GM21390 (cell line): ENCODE measurements around the gene UBE4B.
"Not testable (repeated sequence)": the region's sequence is repeated elsewhere in the genome, so short reads cannot be mapped to it uniquely, and the experiment has no call there.

Experiments used
- ATAC-seq: cut with Tn5 transposase; IDR thresholded peaks from one replicate; pipeline ENCODE4 v1.9.1; 2021; ENCODE audit not compliant: unreplicated experiment

The UBE4B gene

DNA sequence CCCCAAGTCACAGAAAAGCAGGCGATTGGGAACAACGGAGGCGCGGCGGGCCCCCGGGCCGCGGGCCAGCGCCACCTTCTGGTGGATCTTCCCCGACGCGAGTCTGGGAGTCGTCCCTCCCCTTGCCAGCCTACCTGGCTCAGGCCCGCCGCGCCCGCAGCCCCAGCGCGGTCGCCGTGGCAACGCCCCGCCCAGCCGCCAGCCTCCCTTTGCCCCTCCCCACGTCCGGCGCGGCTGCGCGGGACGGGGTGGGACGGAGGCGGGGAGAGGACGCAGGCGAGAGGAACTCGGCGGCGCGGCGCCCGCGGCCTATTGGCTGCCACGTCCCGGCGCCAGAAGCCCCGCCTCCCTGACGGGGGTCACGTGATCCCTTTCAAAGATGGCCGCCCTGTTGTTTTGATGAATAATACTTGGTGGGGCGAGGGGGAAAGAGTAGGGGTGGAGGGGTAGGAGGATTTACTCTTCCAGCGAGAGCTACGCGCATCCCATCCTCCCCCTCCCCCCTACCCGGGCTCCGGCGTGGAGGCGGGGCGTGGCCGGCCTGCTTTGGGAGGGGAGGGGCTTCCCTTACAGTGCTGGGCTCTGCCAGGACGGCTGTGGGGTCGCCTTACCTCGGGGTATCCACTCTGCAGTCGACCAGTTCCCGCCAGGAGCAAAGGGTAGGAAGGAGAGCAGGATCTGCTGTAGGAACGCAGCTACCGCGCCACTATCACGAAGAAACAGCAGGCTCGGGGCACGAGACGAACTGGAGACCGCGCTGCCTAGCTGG, at the start of gene UBE4B:
TSS of gene UBE4B (plus strand) at position 369 of the 769 bp plus-strand sequence. CDS start 713 bp downstream, outside the sequence.
- ATAC-seq: peak; percentile 96

DNA sequence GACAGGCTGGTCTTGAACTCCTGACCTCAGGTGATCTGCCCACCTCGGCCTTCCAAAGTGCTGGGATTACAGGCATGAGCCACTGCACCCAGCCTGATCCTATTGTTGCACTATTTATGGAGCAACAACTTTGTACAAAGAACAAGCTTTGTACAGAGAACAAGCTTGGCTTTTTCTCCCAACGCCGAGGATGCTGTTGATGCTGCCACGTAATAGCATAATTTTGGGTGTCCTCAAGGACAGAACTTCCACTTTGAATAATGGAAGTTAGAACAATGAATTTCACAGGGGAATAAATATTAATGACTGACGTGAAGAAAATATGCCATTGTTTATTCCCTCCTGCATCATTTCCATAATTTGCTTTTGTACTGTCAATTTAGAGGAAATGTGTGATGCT, 48.5 kb upstream of the UBE4B start:
- ATAC-seq: no peak

DNA sequence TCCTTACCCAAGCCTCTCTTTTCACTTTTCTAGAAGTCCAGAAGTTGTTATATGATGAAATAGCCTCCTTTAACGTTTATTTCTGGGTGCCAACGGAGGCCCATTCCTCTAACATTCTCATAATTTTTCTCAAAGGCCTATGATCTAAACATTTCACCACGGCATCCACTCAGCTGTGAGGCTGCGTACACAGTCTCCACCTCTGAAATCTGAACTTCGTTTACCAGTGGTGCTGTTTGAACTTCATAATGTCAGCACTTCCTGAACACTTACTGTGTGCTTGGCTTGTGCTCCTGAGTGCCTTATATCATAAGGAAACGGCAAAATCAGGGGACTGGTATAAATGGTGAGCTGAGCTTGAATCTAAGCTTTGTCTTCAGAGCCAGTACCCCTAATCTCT, 47.8 kb upstream of the UBE4B start:
- ATAC-seq: no peak

DNA sequence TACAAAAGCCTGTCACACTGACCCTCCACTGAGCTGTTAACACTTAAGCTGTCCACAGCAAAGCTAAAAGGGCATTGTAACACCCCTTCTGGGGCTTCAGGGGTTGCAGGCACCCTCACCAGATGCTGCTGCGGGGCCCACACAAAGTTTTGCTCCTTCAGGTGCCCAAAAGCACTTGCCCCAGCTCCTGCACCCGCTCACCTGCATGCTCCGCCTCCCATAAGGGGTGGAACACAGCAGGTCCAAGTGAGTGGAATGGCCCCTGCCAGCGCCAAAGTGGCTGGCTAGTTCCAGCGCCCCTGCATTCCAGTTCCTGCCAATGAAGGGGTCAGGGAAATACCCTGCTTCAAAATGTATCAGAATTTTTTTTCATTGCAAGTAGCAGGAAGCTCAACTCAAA, 43.0 kb upstream of the UBE4B start:
- no peak for ATAC-seq

DNA sequence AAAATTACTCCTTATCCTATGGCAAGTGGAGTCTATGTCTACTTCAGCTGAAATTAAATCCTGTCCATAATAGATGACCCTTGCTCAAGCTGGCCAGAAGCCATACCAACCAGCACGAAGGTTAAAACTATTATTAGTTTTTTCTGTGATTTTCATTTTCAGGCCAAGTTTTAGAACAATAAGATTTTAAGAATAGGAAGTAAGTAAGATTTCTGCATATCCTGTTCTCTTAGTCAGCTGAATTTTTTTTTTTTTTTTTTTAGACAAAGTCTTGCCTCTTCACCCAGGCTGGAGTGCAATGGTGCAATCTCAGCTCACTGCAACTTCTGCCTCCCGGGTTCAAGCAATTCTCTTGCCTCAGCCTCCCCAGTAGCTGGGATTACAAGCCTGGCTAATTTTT, 41.8 kb upstream of the UBE4B start:
- ATAC-seq: no peak

DNA sequence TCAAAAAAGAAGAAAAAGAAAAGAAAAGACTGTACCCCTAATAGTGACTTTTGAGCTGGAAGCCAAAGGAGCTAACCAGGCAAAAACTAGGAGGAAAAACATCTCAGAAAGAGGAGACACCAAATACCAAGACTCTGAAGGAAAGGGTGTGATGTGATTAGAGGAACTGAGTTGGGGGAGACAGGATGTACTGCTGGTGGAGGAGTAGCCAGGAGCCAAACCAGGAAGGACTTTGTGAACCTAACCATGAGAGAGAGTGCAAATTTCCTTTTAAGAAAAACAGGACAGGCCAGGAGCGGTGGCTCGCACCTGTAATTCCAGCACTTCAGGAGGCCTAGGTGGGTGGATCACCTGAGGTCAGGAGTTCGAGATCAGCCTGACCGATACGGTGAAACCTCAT, 39.8 kb upstream of the UBE4B start:
- ATAC-seq: no peak

DNA sequence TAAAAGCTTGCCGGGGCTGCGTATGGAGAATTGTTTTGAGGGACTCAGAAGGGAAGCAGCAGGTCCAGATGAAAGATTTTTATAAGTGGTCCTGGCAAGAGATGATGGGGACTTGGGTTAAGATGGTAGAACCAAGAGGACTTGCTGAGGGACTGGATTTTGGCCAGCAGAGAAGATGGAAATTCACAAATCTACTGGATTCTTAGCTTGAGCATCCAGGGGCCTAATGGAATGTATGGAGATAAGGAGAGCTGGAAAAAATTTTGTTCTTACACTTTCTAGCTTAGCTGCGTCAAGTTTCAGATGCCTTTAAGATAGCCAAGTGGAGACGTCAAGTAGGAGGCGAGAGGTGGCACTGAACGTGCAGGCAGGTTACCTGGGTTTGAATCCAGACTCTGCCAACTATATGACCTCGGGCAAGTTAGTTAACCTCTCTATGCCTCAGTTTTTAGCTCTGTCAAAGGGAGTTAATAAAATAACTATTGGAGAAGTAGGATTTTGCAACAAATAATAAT, 39.1 kb upstream of the UBE4B start:
- no peak for ATAC-seq

DNA sequence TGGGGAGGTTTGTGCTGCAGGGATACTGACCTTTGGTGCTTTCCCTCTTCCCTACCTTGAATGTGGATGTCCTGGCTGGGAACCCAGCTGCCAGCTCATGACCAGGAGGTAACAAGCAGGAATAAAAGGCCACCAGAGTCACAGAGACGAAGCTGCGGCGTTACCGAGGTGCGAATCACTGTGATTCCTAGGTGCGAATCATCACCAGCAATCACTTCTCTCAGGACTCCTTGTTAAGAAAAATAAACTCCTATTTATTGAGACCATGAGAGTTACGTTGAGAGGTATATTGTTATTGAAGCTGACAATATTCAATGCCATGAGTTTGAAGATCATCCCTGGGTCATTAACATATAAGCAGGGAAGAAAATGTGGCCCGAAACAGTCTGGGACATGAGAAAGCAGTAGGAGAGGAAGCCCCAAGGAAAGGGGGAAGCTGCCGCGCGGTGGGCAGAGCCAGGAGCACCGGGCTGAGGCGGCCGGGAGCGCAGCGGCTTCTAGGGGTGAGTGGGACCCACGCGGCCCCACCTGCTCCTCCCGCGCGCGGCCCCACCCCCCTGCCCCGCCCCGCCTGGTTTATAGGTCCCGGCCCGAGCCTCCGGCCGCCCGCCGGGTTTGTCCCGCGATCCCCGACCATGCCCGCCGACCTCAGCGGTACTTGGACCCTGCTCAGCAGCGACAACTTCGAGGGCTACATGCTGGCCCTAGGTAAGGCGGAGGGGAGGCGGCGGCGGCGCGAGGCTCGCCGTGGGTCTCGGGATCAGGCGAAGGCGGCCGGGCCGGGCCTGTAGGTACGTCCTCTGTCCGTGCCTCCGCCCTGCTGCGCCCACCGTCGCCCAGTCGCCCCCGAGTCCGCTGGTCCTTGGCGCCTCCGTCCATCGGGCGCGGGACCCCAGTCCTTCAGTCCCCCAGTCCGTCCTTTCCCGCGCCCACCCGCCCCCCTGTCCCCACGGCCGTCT, 35.9 kb upstream of the UBE4B start, which contains the start of gene RBP7:
TSS of gene RBP7 (plus strand) at position 605 of the 959 bp plus-strand sequence. CDS start at position 636, 31 bp downstream.
- no peak for ATAC-seq

DNA sequence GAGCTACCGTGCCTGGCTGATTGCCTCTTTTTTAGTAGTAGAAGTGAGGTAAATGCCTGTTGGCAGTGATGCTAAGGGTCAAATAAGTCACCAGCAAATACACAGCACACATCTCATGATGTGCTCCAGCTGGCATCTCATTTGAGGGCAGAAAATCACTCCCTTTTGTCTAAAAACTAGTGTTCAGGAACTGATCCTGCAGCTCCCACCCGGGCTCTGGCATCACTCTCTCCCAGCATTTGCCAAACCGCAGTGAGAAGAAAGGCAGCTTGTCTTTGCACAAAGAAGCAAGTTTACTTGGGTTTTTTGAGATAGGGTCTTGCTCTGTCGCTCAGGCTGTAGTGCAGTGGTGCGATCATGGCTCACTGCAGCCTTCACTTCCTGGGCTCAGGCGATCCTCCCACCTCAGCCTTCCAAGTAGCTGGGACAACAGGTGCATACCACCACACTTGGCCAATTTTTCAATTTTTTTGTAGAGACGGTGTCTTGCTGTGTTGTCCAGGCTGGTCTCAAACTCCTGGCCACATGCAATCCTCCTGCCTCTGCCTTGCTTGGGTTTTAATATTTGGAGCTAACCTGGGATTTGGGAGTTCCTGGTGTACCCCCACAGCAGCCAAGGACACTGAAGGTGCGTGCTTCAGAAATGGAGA, 31.6 kb upstream of the UBE4B start:
- ATAC-seq: no peak

DNA sequence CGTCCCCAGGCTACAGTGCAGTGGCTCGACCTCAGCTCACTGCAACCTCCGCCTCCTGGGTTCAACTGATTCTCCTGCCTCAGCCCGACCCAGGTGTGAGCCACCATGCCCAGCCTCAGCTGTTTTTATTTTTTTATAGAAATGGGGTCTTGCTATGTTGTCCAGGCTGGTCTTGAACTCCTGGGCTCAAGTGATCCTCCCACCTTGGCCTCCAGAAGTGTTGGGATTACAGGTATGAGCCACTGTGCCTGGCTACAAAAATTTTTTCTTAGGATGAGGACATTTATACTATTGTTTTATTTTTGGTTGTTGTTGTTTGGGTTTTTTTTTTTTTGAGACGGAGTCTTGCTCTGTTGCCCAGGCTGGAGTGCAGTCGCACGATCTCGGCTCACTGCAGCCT, 27.5 kb upstream of the UBE4B start:
- ATAC-seq: not testable (repeated sequence)

DNA sequence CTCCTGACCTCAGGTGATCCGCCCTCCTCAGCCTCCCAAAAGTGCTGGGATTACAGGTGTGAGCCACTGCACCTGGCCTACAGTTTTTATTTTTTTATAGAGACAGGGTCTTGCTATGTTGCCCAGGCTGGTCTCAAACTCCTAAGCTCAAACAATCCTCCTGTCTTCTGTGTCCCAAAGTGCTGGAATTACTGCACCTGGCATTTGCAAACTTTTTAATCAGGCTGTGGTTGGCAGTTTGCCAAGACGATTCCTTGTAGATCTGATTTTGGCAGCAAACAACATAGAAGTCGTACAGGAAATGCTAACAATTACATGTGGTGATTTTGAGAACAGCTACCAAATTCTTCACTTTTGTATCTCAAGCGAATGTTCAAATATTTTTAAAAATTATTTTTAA, 25.6 kb upstream of the UBE4B start:
- no peak for ATAC-seq

DNA sequence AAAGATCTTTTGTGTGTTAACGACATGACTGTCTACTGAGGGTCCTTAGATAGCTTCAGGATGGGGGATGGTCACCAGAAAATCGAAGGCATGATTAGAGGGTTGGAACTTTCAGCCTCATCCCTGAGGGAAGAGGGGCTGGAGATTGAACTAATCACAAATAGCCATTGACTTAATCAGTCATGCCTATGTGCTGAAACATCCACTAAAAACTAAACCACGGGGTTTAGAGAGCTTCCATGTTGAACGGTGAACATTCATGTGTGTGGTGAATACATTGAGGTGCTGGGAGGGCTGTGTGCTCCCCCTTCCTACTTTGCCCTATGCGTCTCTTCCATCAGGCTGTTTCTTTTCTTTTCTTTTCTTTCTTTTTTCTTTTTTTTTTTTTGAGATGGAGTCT, 18.7 kb upstream of the UBE4B start:
- ATAC-seq: no peak

DNA sequence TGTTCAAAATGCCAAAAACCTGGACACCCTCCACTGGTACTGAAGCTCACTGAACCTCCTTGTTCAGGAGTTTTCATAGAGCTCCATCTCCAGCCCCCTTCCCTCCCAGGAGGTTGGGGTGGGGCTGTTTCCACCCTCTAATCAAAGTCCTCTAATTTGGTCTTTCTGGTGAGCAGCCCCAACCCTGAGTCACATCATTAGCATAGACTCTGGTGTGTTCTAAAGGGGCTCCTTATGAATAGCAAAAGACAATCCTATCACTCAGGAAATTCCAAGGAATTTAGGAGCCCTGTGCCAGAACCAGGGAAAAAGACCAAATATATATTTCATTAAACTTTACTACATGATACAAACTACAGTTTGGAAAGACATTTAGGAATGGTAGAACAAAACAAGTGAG, 13.2 kb upstream of the UBE4B start:
- no peak for ATAC-seq

DNA sequence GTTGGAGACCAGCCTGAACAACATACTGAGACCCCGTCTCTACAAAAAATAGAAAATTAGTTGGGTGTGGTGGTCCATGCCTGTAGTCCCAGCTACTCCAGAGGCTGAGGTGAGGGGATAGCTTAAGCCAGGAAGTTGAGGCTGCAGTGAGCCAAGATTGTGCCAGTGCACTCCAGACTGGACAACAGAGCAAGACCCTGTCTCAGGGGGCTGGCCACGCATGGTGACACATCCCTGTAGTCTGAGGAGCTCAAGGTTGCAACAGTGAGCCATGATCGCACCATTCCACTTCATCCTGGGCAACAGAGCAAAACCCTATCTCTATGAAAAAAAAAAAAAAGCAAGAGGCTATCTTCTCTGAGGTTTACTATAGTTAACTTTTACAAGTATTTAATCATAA, 12.7 kb upstream of the UBE4B start:
- no peak for ATAC-seq

DNA sequence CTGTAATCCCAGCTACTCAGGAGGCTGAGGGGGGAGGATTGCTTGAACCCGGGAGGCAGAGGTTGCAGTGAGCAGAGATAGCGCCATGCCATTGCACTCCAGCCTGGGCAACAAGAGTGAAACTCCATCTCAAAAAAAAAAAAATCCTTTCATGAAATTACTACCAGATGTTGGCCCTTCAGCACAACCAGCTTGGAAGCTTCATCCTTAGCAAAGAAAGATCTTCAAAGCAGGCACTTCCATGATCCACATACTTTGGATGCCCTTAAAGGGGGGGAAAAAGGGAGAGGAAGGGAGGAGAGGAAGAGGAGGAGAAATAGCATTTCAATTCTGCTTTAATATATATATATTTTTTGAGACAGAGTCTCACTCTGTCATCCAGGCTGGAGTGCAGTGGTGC, 12.1 kb upstream of the UBE4B start:
- not testable (repeated sequence) for ATAC-seq

DNA sequence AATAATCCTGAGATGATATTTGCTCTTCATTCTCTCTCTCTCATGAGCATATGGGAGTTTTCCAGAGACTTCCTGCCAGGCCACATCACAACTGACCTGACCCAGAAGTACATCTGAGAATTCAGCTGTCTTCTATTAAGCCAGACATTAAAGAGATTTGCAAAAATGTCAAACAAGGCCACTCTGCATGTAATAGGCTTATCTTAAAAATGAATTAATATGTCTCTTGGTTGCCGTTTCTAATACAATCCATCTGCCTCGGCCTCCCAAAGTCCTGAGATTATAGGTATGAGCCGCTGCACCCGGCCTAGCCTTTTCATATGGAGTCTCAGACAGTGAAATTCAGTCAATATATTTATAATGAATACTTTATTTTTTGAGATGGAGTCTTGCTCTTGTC, 10.8 kb upstream of the UBE4B start:
- ATAC-seq: not testable (repeated sequence)

DNA sequence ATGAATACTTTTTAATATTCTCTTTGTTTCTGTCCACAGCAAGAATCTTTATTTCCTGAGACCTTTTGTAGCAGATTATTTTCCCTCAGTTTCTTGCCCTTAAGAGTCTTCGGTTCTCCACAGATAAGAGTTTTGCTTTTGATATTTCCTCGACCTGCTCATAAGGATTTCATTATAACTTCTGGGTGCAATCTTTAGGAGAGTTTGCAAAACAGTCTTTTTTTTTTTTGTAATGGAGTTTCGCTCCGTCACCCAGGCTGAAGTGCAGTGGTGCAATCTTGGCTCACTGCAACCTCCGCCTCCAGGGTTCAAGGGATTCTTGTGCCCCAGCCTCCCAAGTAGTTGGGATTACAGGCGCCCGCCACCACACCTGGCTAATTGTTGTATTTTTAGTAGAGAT, 10.1 kb upstream of the UBE4B start:
- no peak for ATAC-seq

DNA sequence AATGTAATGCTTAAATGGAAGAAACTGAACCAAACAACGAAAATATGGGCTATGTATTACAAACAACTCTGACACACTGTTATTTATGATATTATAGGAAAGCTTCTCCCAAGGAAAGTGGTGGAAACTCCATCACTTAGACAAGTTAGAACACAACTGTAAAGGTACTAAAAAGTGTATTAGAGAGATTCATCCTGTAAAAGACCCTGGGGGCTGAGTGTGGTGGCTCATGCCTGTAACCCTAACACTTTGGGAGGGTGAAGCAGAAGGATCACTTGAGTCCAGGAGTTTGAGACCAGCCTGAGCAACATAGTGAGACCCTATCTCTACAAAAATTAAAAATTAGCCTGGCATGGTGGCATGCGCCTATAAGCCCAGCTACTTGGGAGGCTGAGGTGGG, 7.4 kb upstream of the UBE4B start:
- no peak for ATAC-seq

DNA sequence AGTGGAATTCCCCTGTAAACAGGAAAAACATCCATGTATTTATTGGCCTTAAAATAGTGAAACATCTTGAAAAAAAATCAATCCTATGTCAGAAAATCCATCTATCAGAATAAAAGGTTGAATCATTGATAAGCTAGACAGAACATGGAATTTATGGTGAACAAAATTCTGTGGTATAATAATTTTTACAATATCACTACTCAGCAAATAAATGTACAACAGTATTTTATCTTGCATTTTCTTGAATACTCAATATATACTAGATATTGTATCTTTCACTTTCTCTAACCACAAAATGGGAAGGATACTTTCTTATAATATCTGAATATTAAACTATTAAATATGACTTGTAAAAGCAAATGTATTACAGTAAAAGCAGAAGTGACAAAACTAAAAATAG, 5.7 kb upstream of the UBE4B start:
- ATAC-seq: no peak

DNA sequence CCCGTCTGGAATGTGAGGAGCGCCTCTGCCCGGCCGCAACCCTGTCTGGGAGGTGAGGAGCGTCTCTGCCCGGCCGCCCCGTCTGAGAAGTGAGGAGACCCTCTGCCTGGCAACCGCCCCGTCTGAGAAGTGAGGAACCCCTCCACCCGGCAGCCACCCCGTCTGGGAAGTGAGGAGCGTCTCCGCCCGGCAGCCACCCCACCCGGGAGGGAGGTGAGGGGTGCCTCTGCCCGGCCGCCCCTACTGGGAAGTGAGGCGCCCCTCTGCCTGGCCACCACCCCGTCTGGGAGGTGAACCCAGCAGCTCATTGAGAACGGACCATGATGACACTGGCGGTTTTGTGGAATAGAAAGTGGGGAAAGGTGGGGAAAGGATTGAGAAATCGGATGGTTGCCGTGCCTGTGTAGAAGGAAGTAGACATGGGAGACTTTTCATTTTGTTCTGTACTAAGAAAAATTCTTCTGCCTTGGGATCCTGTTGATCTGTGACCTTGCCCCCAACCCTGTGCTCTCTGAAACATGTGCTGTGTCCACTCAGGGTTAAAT, 3.7 kb upstream of the UBE4B start:
- not testable (repeated sequence) for ATAC-seq

DNA sequence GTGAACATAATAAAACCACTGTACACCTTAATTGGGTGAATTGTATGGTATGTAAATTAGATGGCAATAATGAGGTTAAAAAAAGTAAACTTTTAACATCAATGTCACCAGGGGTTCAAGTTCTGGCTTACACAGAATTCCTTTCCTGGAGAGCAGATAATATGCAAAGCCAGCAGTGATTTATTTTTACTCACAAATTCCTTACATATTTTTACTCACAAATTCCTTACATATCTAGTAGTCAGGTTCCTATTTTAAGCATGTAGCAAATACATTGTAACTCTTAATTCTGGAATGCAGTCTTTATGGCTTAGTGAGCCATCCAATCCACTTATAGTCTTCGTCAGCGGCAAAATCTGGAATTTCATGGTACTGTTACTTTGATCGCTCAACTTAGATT, 1.3 kb upstream of the UBE4B start:
- no peak for ATAC-seq
